Adipose tissue (tissue), 3 donors: ENCODE measurements around the gene EFHD1. TPM values are rescaled to one million over a fixed set of nuclear protein-coding genes. Genes with fewer than 3 reads are reported as not detected.
"Not testable (repeated sequence)": the region's sequence is repeated elsewhere in the genome, so short reads cannot be mapped to it uniquely, and the experiment has no call there.

Experiments
- H3K27ac ChIP-seq: one replicate; pipeline ENCODE4 v1.5.1; 2013; ENCODE audit warnings: low read depth, low read length
- WGBS, 3 donors: extraction: QIAGEN DNeasy Blood & Tissue Kit; methylation state at CpG; one replicate each; pipeline ENCODE4 v1.1.7; 2013; 5-methylcytosine and 5-hydroxymethylcytosine counted together
- polyA plus RNA-seq, 3 donors: library from polyadenylated mRNA; stranded (reverse); fragments of 200-250 nt; gene quantifications; one replicate each; pipeline ENCODE4 v1.2.3, GENCODE V29; 2013
- donor health status: healthy with polysubstance abuse.
- donor health status: Bipolar disorder and iron deficiency.
- donor health status: healthy.

Gene EFHD1
- polyA plus RNA-seq, 3 donors, result 2.6 to 59.5 (median 18.9) TPM

DNA sequence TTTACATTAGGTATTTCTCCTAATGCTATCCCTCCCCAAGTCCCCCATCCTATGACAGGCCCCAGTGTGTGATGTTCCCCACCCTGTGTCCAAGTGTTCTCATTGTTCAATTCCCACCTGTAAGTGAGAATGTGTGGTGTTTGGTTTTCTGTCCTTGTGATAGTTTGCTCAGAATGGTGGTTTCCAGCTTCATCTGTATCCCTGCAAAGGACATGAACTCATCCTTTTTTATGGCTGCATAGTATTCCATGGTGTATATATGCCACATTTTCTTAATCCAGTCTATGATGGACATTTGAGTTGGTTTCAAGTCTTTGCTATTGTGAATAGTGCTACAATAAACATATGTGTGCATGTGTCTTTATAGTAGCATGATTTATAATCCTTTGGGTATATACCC lies 86.7 kb downstream of the EFHD1 start:
- H3K27ac ChIP-seq, result not testable (repeated sequence)

DNA sequence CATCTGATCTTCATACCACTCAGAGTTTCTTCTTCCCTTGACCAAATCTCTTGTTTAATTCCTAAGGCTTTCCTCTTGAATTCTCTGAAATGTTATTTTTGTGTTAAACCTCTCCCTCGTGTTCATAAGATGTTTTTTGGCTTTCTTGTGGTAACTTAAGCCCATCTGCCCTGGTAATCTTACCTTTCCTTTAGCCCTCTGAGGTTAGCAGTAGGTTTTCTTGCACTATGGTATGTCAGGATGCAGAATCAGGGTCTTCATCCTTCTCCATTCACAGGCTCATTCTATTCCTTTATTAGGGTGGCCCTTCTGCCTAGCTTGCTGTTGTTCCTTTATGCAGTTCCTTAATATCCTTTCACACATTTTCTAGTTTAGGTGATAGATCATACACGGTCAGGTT lies 87.9 kb downstream of the EFHD1 start:
- no peak overlapping the region for H3K27ac ChIP-seq
- WGBS, 3 donors, result 78 to 84% (median 84%) methylated on average over 2 of the region's 2 CpGs

DNA sequence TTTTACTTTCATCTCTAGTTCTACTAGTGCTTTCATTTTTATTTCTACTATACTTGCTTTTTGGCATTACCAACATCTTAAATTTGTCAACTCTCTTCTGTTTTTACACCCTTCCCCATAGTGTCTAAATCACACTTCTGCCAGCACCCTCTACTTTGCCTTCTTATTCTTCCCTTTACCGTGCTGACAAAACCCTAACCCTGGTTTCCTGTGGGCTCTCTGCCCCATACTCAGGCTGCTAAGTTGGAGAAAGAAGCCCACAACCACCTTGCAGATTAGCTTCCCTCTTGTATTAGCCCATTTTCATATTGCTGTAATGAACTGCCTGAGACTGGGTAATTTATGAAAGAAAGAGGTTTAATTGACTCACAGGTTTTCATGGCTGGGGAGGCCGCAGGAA lies 88.5 kb downstream of the EFHD1 start:
- no peak overlapping the region for H3K27ac ChIP-seq
- 52 to 86% (median 54%) methylated on average over 2 of the region's 2 CpGs for WGBS, 3 donors

DNA sequence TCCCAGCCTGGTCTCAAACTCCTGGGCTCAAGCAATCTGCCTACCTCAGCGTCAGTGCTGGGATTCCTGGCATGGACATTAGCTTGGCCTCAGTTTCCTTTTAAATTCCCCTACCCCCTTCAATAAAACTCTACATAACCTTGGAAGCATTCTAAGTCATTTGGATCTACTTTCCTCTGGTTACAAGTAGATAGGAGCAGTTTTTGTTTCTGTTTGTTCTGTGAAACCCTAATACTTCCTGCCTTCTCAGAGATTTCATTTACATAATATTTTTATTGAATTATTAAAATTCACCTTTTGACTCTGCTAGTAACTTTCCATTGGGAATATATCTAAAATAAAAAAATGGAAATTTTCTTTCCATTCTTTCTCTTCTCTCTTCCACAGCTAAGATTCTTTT lies 89.6 kb downstream of the EFHD1 start:
- 81 to 92% (median 90%) methylated on average over 1 of the region's 1 CpG for WGBS, 3 donors
- no peak overlapping the region for H3K27ac ChIP-seq

DNA sequence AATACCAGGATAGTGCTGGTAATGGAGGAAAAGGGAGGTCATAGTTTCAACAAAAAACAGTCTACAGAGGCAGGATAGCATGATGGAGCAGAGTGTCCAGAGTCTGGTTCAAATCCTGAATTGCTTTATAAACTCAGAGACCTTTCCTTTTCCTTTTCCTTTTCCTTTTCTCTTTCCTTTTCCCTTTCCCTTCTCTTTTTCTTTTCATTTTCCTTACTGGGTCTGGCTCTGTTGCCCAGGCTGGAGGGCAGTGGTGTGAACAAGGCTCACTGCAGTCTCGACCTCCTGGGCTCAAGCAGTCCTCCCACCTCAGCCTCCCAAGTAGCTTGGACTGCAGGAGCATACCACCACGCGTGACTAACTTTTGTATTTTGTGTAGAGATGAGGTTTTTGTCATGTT lies 95.4 kb downstream of the EFHD1 start:
- WGBS, 3 donors, result 95 to 99% (median 98%) methylated on average over 3 of the region's 3 CpGs

DNA sequence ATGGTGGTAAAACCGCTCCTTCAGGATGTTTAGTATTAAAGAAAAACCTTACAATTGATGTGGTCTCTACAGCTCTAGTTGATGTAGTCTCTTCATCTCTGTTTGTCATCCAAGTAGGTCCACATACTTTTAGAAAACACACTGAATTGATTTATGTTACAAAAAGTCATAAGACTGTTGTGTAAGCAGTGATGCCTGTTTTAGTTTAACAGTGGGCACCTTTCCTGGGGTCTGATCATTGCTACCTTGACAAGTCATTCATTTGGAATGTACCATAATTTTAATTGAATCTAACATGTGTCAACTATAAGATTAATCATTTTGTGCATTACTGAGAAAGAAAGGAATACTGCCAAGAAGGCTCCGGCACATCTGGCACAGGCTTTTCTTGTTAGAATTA lies 98.1 kb downstream of the EFHD1 start:
- 72 to 80% (median 75%) methylated on average over 2 of the region's 2 CpGs for WGBS, 3 donors
- H3K27ac ChIP-seq, result no peak overlapping the region

More for the DNA sequence above, 95.4 kb downstream of the EFHD1 start:
- H3K27ac ChIP-seq, result no peak overlapping the region

Other genes with a start within 250 kb of the EFHD1 start
- gene ALPG, start 226.8 kb upstream of the EFHD1 start, polyA plus RNA-seq, result not detected
- gene ALPI, start 177.5 kb upstream of the EFHD1 start, polyA plus RNA-seq, result under 1 TPM in 2 of 3 donors, not detected in 1; 0.02 to 0.03 TPM
- 1 to 10 TPM in 1 of 3 donors, under 1 TPM in 2; 0.56 to 1.3 (median 0.68) TPM for gene ECEL1, start 145.8 kb upstream of the EFHD1 start, polyA plus RNA-seq
- not detected for gene PRSS56, start 113.2 kb upstream of the EFHD1 start, polyA plus RNA-seq
- under 1 TPM in 1 of 3 donors, not detected in 2; 0.03 TPM for gene CHRND, start 107.4 kb upstream of the EFHD1 start, polyA plus RNA-seq
- not detected for gene CHRNG, start 93.9 kb upstream of the EFHD1 start, polyA plus RNA-seq
- gene TIGD1, start 83.0 kb upstream of the EFHD1 start, polyA plus RNA-seq, result 1 to 10 TPM; 1.2 to 1.4 (median 1.3) TPM
- gene EIF4E2, start 82.9 kb upstream of the EFHD1 start, polyA plus RNA-seq, result 10 to 100 TPM; 42.4 to 60.2 (median 44.0) TPM
- 10 to 100 TPM; 14.6 to 23.6 (median 17.0) TPM for gene GIGYF2, start 63.7 kb downstream of the EFHD1 start, polyA plus RNA-seq
- gene KCNJ13, start 143.0 kb downstream of the EFHD1 start, polyA plus RNA-seq, result under 1 TPM in 1 of 3 donors, not detected in 2; 0.15 TPM
- gene SNORC, start 236.7 kb downstream of the EFHD1 start, polyA plus RNA-seq, result under 1 TPM; 0.34 to 0.91 (median 0.67) TPM